Coronary artery (tissue), 2 donors: ENCODE results near the gene RHCE.

Experiments
- DNase-seq: peaks from one replicate; pipeline ENCODE4 v3.0.0-alpha.2; 2017; ENCODE audit warnings: low spot score
- H3K27ac ChIP-seq, 2 donors: fragments of 200-600 bp; sonication (generic); one replicate each; pipeline ENCODE4 v1.5.1; 2016 to 2019
- H3K4me3 ChIP-seq: fragments of 200-600 bp; sonication (generic); 2 replicates; pipeline ENCODE4 v1.5.1; 2016; ENCODE audit warnings: mild to moderate bottlenecking, moderate library complexity
- CTCF ChIP-seq: fragments of 200-600 bp; sonication (generic); IDR thresholded peaks from one replicate; pipeline ENCODE4 v1.5.1; 2019; ENCODE audit warnings: antibody characterized with exemption

RHCE gene

DNA sequence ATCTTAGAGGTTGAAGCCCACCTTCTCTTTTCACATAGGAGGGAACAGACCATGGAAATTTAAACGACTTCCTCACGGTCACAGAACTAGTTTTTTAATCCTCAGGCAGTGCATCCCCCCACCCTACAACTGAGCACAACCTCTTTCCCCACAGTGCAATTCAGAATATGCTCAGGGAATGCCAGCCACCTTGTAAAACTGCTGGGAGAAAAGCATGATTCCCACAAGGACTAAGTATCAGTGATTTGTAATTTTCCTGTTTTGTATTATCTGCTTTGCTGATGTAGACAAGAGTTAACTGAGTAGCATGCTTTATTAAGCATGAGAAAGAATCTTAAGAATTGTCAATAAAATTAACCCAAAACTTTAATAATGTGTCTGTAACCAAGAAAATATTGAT, 58.7 kb downstream of the RHCE start:
- no peak for TF ChIP-seq CTCF
- Histone ChIP-seq H3K4me3 (no peak overlapping the region), H3K27ac (no peak overlapping the region)
- DNase-seq = no peak

DNA sequence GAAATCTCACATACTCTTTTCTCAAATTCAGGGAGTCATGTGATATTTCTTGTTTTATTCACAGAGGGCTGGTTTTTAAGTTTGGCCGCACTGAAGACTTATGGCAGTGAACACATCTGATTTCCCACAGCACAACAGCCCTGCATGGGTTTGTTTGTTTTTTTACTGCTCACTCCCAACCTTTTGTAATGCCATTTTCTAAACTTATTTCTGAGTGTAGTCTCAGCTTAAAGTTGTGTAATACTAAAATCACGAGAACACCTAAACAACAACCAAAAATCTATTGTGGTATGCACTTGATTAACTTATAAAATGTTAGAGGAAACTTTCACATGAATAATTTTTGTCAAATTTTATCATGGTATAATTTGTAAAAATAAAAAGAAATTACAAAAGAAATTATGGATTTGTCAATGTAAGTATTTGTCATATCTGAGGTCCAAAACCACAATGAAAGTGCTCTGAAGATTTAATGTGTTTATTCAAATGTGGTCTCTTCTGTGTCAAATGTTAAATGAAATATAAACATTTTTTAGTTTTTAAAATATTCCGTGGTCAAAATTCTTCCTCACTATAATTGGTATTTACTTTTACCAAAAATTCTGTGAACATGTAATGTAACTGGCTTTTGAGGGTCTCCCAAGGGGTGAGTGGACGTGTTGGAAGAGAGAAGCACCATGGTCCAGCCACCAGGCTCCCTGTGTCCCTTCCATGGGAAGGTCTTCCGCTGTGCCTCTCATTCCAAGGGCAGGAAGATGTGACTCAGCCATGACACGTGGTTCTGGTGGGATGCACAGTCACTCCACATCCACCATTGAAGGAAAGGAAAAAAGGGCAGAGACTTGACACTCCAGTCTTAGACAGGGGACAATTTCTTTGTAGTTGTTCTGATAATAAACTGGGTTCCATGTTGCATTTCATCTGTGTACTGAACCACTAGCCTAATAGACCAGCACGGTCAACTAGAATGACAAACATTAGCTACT, 59.7 kb downstream of the RHCE start:
- no peak overlapping the region for H3K27ac ChIP-seq
- no peak for TF ChIP-seq CTCF
- H3K4me3 ChIP-seq = no peak overlapping the region
- DNase-seq = no peak

GRCh38 chr1:25356848-25357247, 63.8 kb downstream of the RHCE start:
- no peak for TF ChIP-seq CTCF
- no peak overlapping the region for H3K27ac ChIP-seq
- H3K4me3 ChIP-seq = no peak overlapping the region
- no peak for DNase-seq

GRCh38 chr1:25356441-25356840, 64.2 kb downstream of the RHCE start:
- no peak overlapping the region for H3K27ac ChIP-seq
- no peak overlapping the region for H3K4me3 ChIP-seq
- TF ChIP-seq CTCF = no peak
- DNase-seq = no peak

DNA sequence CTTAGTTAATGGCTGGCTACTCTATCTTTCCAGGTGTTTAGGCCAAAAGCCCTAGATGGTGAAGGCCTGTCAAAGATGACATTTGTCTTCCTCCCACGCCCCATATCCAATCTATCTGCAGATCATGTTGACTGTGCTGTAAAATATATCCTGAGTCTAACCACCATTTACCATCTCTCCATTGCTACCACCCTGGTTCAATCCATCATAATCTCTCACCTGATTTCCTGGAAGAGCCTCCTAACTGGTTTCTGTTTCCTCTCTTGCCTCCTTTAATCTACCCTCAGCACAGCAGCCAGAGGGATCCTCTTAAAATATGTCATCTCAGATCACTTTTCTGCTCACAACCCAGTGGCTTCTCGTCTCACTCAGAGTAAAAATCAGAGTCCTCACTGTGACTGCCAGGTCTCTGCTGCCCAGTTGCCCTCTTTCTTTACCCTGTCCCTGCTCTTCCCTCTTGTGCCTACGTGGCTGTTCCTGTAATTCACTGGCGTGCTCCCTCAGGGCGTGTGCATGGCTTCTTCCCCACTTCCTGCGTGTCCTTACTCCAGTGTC, 64.7 kb downstream of the RHCE start:
- DNase-seq = no peak
- H3K4me3 ChIP-seq = no peak overlapping the region
- TF ChIP-seq CTCF = no peak
- H3K27ac ChIP-seq = no peak overlapping the region

- TF ChIP-seq CTCF = no peak
Measured at GRCh38 chr1:25349606-25350005, 71.0 kb downstream of the RHCE start.

GRCh38 chr1:25347556-25347955, 73.1 kb downstream of the RHCE start:
- Histone ChIP-seq H3K4me3 (no peak overlapping the region), H3K27ac (no peak overlapping the region)
- TF ChIP-seq CTCF = no peak
- no peak for DNase-seq

More at GRCh38 chr1:25349606-25350005, 71.0 kb downstream of the RHCE start:
- H3K4me3 ChIP-seq = no peak overlapping the region
- no peak for DNase-seq
- no peak overlapping the region for H3K27ac ChIP-seq
